Body of pancreas (tissue), 4 donors: ENCODE measurements around the gene AMBRA1. TPM values are rescaled to one million over a fixed set of nuclear protein-coding genes. Genes with fewer than 3 reads are reported as not detected.

Experiments
- ATAC-seq: fragments of 150-250 bp; one replicate; pipeline ENCODE4 v1.9.1; 2016
- DNase-seq, 4 donors: peaks; one replicate each; pipeline ENCODE4 v3.0.0-alpha.2; 2019
- H3K27ac ChIP-seq, 4 donors: fragments of 200-600 bp; sonication (generic); 1 replicate in 3 of 4; 2 replicates in 1 of 4; pipeline versions ENCODE4 v1.5.1 to v1.6.1; 2016 to 2019; ENCODE audit warnings: mild to moderate bottlenecking in 1 of 4, mixed read lengths in 1 of 4, moderate library complexity in 1 of 4
- H3K27me3 ChIP-seq, 2 donors: fragments of 200-600 bp; sonication (generic); one replicate each; pipeline ENCODE4 v1.6.0; 2016; ENCODE audit warnings: mild to moderate bottlenecking in 1 of 2
- H3K36me3 ChIP-seq, 2 donors: fragments of 200-600 bp; sonication (generic); replicated peaks in 1 of 2; 2 replicates each; pipeline ENCODE4 v1.5.1; 2016; ENCODE audit warnings: low read depth in 2 of 2; ENCODE audit not compliant: insufficient read depth in 1 of 2
- H3K4me1 ChIP-seq: fragments of 200-600 bp; sonication (generic); one replicate; pipeline ENCODE4 v1.6.0; 2016
- H3K4me3 ChIP-seq, 2 donors: fragments of 200-600 bp; sonication (generic); 1 replicate in 1 of 2; 2 replicates in 1 of 2; pipeline ENCODE4 v1.5.1; 2016 to 2019
- H3K9me3 ChIP-seq, 3 donors: fragments of 200-600 bp; sonication (generic); 1 replicate in 2 of 3; 2 replicates in 1 of 3; pipeline ENCODE4 v1.5.1; 2016
- CTCF ChIP-seq, 7 experiments: fragments of 450-650 bp in 4 of 7; fragments of 200-600 bp in 3 of 7; sonication (generic) in 3 of 7; IDR thresholded peaks; one replicate each; pipeline ENCODE4 v1.5.1; 2016 to 2019; ENCODE audit warnings: antibody characterized with exemption in 7 of 7
- POLR2A ChIP-seq, 3 donors: fragments of 450-650 bp; IDR thresholded peaks; one replicate each; pipeline ENCODE4 v1.6.1; 2016; ENCODE audit warnings: antibody characterized with exemption in 3 of 3, mild to moderate bottlenecking in 2 of 3
- WGBS, 2 donors: methylation state at CpG; one replicate each; pipeline ENCODE4 v1.1.5; 2017; 5-methylcytosine and 5-hydroxymethylcytosine counted together
- intact Hi-C: fragments of 100-400 bp; cut with DNase I; formaldehyde crosslinking; loops from one replicate; pipeline ENCODE4 v1.15.1; 2023
- total RNA-seq, 2 donors: library from RNA; depleted of rRNA; stranded (reverse); fragments of >200 nt; gene quantifications; one replicate each; pipeline ENCODE4 v1.1.0, GENCODE V29; 2016

The AMBRA1 gene
- total RNA-seq, 2 donors from 2014 or later: 17.6 to 43.2 TPM

- intact Hi-C loops: no loop called here
- 91 to 95% methylated on average over 1 of the region's 1 CpG for WGBS, 2 donors
- no peak overlapping the region for H3K27ac ChIP-seq
- H3K4me1 ChIP-seq: no peaks in the 10 kb centered on the region
- DNase-seq (no peak), ATAC-seq (no peak)
- no peak overlapping the region for H3K4me3 ChIP-seq
- no peaks in the 10 kb centered on the region for H3K9me3 ChIP-seq
- peaks cover 0 to 6% of the 10 kb centered on the region in 2 donors for H3K36me3 ChIP-seq
- no peak for TF ChIP-seq CTCF (IDR thresholded peaks at IDR 0.05)
- TF ChIP-seq POLR2A (IDR thresholded peaks at IDR 0.05): no peak
- H3K27me3 ChIP-seq: no peaks in the 10 kb centered on the region
Measured at GRCh38 chr11:46630237-46630636, 36.4 kb upstream of the AMBRA1 start.

- intact Hi-C loops: no loop called here
- DNase-seq (no peak), ATAC-seq (no peak)
- no peak for TF ChIP-seq CTCF (IDR thresholded peaks at IDR 0.05)
- TF ChIP-seq POLR2A (IDR thresholded peaks at IDR 0.05): no peak
- no peaks in the 10 kb centered on the region for H3K9me3 ChIP-seq
- no peaks in the 10 kb centered on the region for H3K27me3 ChIP-seq
- 79 to 87% methylated on average over 6 of the region's 6 CpGs for WGBS, 2 donors
- no peaks in the 10 kb centered on the region for H3K4me1 ChIP-seq
- H3K36me3 ChIP-seq: peaks cover 0 to 8% of the 10 kb centered on the region in 2 donors
- no peak overlapping the region for H3K4me3 ChIP-seq
- H3K27ac ChIP-seq: no peak overlapping the region
Measured at GRCh38 chr11:46628961-46629360, 35.1 kb upstream of the AMBRA1 start.

GRCh38 chr11:46625406-46625805 lies 31.6 kb upstream of the AMBRA1 start:
- peaks cover 0 to 6% of the 10 kb centered on the region in 2 donors for H3K36me3 ChIP-seq
- intact Hi-C loops: no loop called here
- TF ChIP-seq CTCF (IDR thresholded peaks at IDR 0.05) (no peak), POLR2A (IDR thresholded peaks at IDR 0.05) (no peak)
- H3K27me3 ChIP-seq: no peaks in the 10 kb centered on the region
- H3K27ac ChIP-seq: no peak overlapping the region
- H3K4me3 ChIP-seq: no peak overlapping the region
- 50 to 60% methylated on average over 3 of the region's 3 CpGs for WGBS, 2 donors
- no peaks in the 10 kb centered on the region for H3K4me1 ChIP-seq
- ATAC-seq (no peak), DNase-seq (no peak)
- no peaks in the 10 kb centered on the region for H3K9me3 ChIP-seq

GRCh38 chr11:46618837-46619236 lies 25.0 kb upstream of the AMBRA1 start:
- ATAC-seq: no peak
- intact Hi-C loops: no loop called here
- DNase-seq: no peak
- 22 to 31% methylated on average over 6 of the region's 6 CpGs for WGBS, 2 donors
- Histone ChIP-seq H3K4me1 (peaks cover 35% of the 10 kb centered on the region), H3K4me3 (no peak overlapping the region), H3K27me3 (no peaks in the 10 kb centered on the region), H3K36me3 (no peaks in the 10 kb centered on the region), H3K9me3 (no peaks in the 10 kb centered on the region), H3K27ac (no peak overlapping the region)
- TF ChIP-seq CTCF (IDR thresholded peaks at IDR 0.05) (no peak), POLR2A (IDR thresholded peaks at IDR 0.05) (no peak)

GRCh38 chr11:46617972-46618314 lies 24.1 kb upstream of the AMBRA1 start:
- no peak for ATAC-seq
- intact Hi-C loops: no loop called here
- Histone ChIP-seq H3K4me3 (peak overlapping the region; percentile 95 to 99), H3K27ac (peak overlapping the region; percentile 90 to 100 (median 97)), H3K9me3 (no peaks in the 10 kb centered on the region), H3K27me3 (no peaks in the 10 kb centered on the region), H3K36me3 (no peaks in the 10 kb centered on the region), H3K4me1 (peaks cover 35% of the 10 kb centered on the region)
- no peak for TF ChIP-seq POLR2A (IDR thresholded peaks at IDR 0.05)
- TF ChIP-seq CTCF (IDR thresholded peaks at IDR 0.05): no peak
- WGBS, 2 donors: 0% methylated on average over 9 of the region's 9 CpGs
- DNase-seq: no peak
